GM21515 (cell line): ENCODE measurements around the gene SP6.

Experiments
- ATAC-seq: cut with Tn5 transposase; IDR thresholded peaks from one replicate; pipeline ENCODE4 v1.9.1; 2021; ENCODE audit not compliant: unreplicated experiment

SP6 gene

GRCh38 chr17:47813512-47814031, 37.4 kb downstream of the SP6 start:
- no peak for ATAC-seq

- ATAC-seq = no peak
Observed at GRCh38 chr17:47813077-47813476, 37.9 kb downstream of the SP6 start.

GRCh38 chr17:47812146-47812920, 38.6 kb downstream of the SP6 start:
- ATAC-seq = no peak

- no peak for ATAC-seq
Observed at GRCh38 chr17:47811709-47812108, 39.3 kb downstream of the SP6 start.

GRCh38 chr17:47810901-47811635, 39.9 kb downstream of the SP6 start:
- ATAC-seq = no peak

- no peak for ATAC-seq
Observed at GRCh38 chr17:47810200-47810821, 40.7 kb downstream of the SP6 start.

- ATAC-seq = no peak
Observed at GRCh38 chr17:47808830-47809480, 42.0 kb downstream of the SP6 start.

- no peak for ATAC-seq
Observed at GRCh38 chr17:47808036-47808829, 42.7 kb downstream of the SP6 start.

GRCh38 chr17:47807421-47807820, 43.5 kb downstream of the SP6 start:
- no peak for ATAC-seq

GRCh38 chr17:47806913-47807255, 44.1 kb downstream of the SP6 start:
- no peak for ATAC-seq

- ATAC-seq = no peak
Observed at GRCh38 chr17:47806026-47806912, 44.7 kb downstream of the SP6 start.

- ATAC-seq = no peak
Observed at GRCh38 chr17:47804461-47804860, 46.5 kb downstream of the SP6 start.

- ATAC-seq = no peak
Observed at GRCh38 chr17:47803751-47804150, 47.2 kb downstream of the SP6 start.

GRCh38 chr17:47803201-47803600, 47.8 kb downstream of the SP6 start:
- ATAC-seq = no peak

GRCh38 chr17:47802341-47803022, 48.5 kb downstream of the SP6 start:
- no peak for ATAC-seq

GRCh38 chr17:47801906-47802305, 49.1 kb downstream of the SP6 start:
- ATAC-seq = no peak

GRCh38 chr17:47801176-47801765, 49.7 kb downstream of the SP6 start:
- no peak for ATAC-seq

GRCh38 chr17:47800686-47801085, 50.3 kb downstream of the SP6 start:
- ATAC-seq = no peak

- no peak for ATAC-seq
Observed at GRCh38 chr17:47797797-47798196, 53.2 kb downstream of the SP6 start.
